HCT116 (cell line): ENCODE measurements around the gene LTC4S. TPM values are rescaled to one million over a fixed set of nuclear protein-coding genes. Genes with fewer than 3 reads are reported as not detected.

Source experiments
- ATAC-seq: fragments of 200-7000 bp; cut with Tn5 transposase; 2 replicates; pipeline ENCODE4 v1.9.1; 2020; ENCODE audit warnings: mild to moderate bottlenecking, moderate library complexity
- BruUV-seq: library from RNA; stranded (reverse); fragments of 400-500 nt; replicated peaks from 2 replicates; lab custom pipeline; 2021; lab: Mats Ljungman, UMichigan
- CTCF ChIA-PET: fragments of 300-600 bp; sonication (Branson Sonifier 250); formaldehyde crosslinking; loops from one replicate; lab custom pipeline; 2021; ENCODE audit warnings: antibody characterized with exemption; lab: Charles Lee
- POLR2A ChIA-PET: fragments of 300-600, 350-600 bp; sonication (Branson Sonifier 250); formaldehyde crosslinking; loops from one replicate; lab custom pipeline; 2021; ENCODE audit warnings: antibody characterized with exemption; lab: Charles Lee
- RAD21 ChIA-PET, 2 experiments: fragments of 300-600 bp; sonication (Branson Sonifier 250); formaldehyde crosslinking; loops; one replicate each; lab custom pipeline; 2023; ENCODE audit warnings: low total read pairs in 2 of 2; ENCODE audit not compliant: uncharacterized antibody in 2 of 2, unreplicated experiment in 2 of 2, low non-redundant PET in 1 of 2; lab: Charles Lee
- DNase-seq: peaks from one replicate; pipeline ENCODE4 v3.0.0-alpha.2; 2010; ENCODE audit warnings: low read depth, low spot score
- H2AFZ ChIP-seq: fragments of 200-600 bp; shearing (Covaris generic), sonication (generic); 2 replicates; pipeline ENCODE4 v1.6.1; 2017; ENCODE audit warnings: low read depth, mixed run types, mixed read lengths, antibody characterized with exemption, low read length; ENCODE audit not compliant: poor library complexity, severe bottlenecking
- H3K27ac ChIP-seq: 2 replicates; pipeline ENCODE4 v1.5.1; 2012; ENCODE audit warnings: low read depth, low read length
- H3K27me3 ChIP-seq: fragments of 200-600 bp; sonication (generic); 2 replicates; pipeline ENCODE4 v1.6.1; 2016; ENCODE audit warnings: mixed run types, low read length, mixed read lengths; ENCODE audit not compliant: insufficient read depth
- H3K36me3 ChIP-seq, 2 experiments: fragments of 200-500 bp in 1 of 2; fragments of 200-600 bp in 1 of 2; sonication (Bioruptor generic) in 1 of 2; sonication (generic) in 1 of 2; 2 replicates each; pipeline versions ENCODE4 v1.5.1 to v1.6.1; 2014 to 2016; ENCODE audit warnings: low read length in 2 of 2, inconsistent platforms in 1 of 2, mixed read lengths in 1 of 2, mixed run types in 1 of 2; ENCODE audit not compliant: insufficient read depth in 2 of 2, control insufficient read depth in 1 of 2
- H3K4me1 ChIP-seq, 2 experiments: fragments of 200-600 bp in 1 of 2; sonication (generic) in 1 of 2; 2 replicates each; pipeline versions ENCODE4 v1.5.1 to v1.6.1; 2012 to 2017; ENCODE audit warnings: low read length in 2 of 2, inconsistent platforms in 1 of 2, mild to moderate bottlenecking in 1 of 2, mixed read lengths in 1 of 2, mixed run types in 1 of 2, moderate library complexity in 1 of 2; ENCODE audit not compliant: insufficient read depth in 2 of 2, control insufficient read depth in 1 of 2
- H3K4me2 ChIP-seq: fragments of 200-600 bp; sonication (generic); 2 replicates; pipeline ENCODE4 v1.6.1; 2017; ENCODE audit warnings: mixed run types, low read length, mixed read lengths
- H3K4me3 ChIP-seq, 2 experiments: fragments of 200-600 bp in 1 of 2; sonication (generic) in 1 of 2; replicated peaks in 1 of 2; 2 replicates each; pipeline ENCODE4 v1.5.1; 2011 to 2016; ENCODE audit warnings: low read length in 2 of 2, control low read depth in 1 of 2, low read depth in 1 of 2, mild to moderate bottlenecking in 1 of 2, mixed read lengths in 1 of 2, mixed run types in 1 of 2
- H3K79me2 ChIP-seq: fragments of 200-600 bp; sonication (generic); 2 replicates; pipeline ENCODE4 v1.6.1; 2017; ENCODE audit warnings: mild to moderate bottlenecking, mixed run types, low read length, moderate library complexity, mixed read lengths; ENCODE audit not compliant: insufficient read depth
- H3K9ac ChIP-seq: fragments of 200-600 bp; sonication (generic); 2 replicates; pipeline ENCODE4 v1.6.1; 2016; ENCODE audit warnings: low read length, mixed read lengths
- H3K9me2 ChIP-seq: fragments of 200-600 bp; sonication (generic), shearing (Covaris generic); 2 replicates; pipeline ENCODE4 v1.6.1; 2017; ENCODE audit warnings: mixed run types, mild to moderate bottlenecking, moderate library complexity; ENCODE audit not compliant: insufficient read depth
- H3K9me3 ChIP-seq, 2 experiments: fragments of 200-500 bp in 1 of 2; fragments of 200-600 bp in 1 of 2; sonication (Bioruptor generic) in 1 of 2; sonication (generic) in 1 of 2; 2 replicates each; pipeline ENCODE4 v1.6.1; 2014 to 2017; ENCODE audit warnings: low read length in 2 of 2, mixed read lengths in 2 of 2, inconsistent platforms in 1 of 2, low read depth in 1 of 2, mild to moderate bottlenecking in 1 of 2, mixed run types in 1 of 2, moderate library complexity in 1 of 2; ENCODE audit not compliant: control insufficient read depth in 1 of 2, insufficient read depth in 1 of 2
- H4K20me1 ChIP-seq: fragments of 200-600 bp; sonication (generic), shearing (Covaris generic); 2 replicates; pipeline ENCODE4 v1.6.1; 2017; ENCODE audit warnings: mixed run types, mild to moderate bottlenecking, moderate library complexity; ENCODE audit not compliant: insufficient read depth
- ATF3 ChIP-seq: IDR thresholded peaks from 2 replicates; pipeline ENCODE4 v1.6.1; 2012
- CEBPB ChIP-seq: IDR thresholded peaks from 2 replicates; pipeline ENCODE4 v1.6.1; 2012; ENCODE audit warnings: low read depth
- CTCF ChIP-seq, 3 experiments: fragments of 200-600 bp in 1 of 3; sonication (generic) in 1 of 3; IDR thresholded peaks in 2 of 3; conservative IDR thresholded peaks in 1 of 3; 2 replicates each; pipeline ENCODE4 v1.5.1; 2012 to 2017; ENCODE audit warnings: low read depth in 2 of 3, low read length in 2 of 3, antibody characterized with exemption in 1 of 3, borderline replicate concordance in 1 of 3, control low read depth in 1 of 3, mild to moderate bottlenecking in 1 of 3, mixed read lengths in 1 of 3, mixed run types in 1 of 3, moderate library complexity in 1 of 3; ENCODE audit not compliant: insufficient read depth in 1 of 3
- EGR1 ChIP-seq: IDR thresholded peaks from 2 replicates; pipeline ENCODE4 v1.6.1; 2012; ENCODE audit warnings: low read depth
- EZH2 ChIP-seq: fragments of 200-600 bp; sonication (generic); IDR thresholded peaks from 2 replicates; pipeline ENCODE4 v1.6.1; 2017; ENCODE audit warnings: antibody characterized with exemption, mixed run types
- FOSL1 ChIP-seq: IDR thresholded peaks from 2 replicates; pipeline ENCODE4 v1.6.1; 2012; ENCODE audit warnings: low read depth
- JUND ChIP-seq: IDR thresholded peaks from 2 replicates; pipeline ENCODE4 v1.6.1; 2012
- MAX ChIP-seq: IDR thresholded peaks from 2 replicates; pipeline ENCODE4 v1.6.1; 2012
- POLR2A ChIP-seq: IDR thresholded peaks from 2 replicates; pipeline ENCODE4 v1.7.0; 2011; ENCODE audit warnings: borderline replicate concordance; ENCODE audit not compliant: insufficient read depth, insufficient read length; ENCODE audit errors: extremely low read depth
- POLR2AphosphoS5 ChIP-seq: IDR thresholded peaks from 2 replicates; pipeline ENCODE4 v1.6.1; 2011; ENCODE audit warnings: mild to moderate bottlenecking, low read depth, low read length, moderate library complexity
- SP1 ChIP-seq: IDR thresholded peaks from 2 replicates; pipeline ENCODE4 v1.6.1; 2012; ENCODE audit warnings: low read depth
- SRF ChIP-seq: IDR thresholded peaks from 2 replicates; pipeline ENCODE4 v1.6.1; 2012; ENCODE audit warnings: low read depth
- YY1 ChIP-seq: IDR thresholded peaks from 2 replicates; pipeline ENCODE4 v1.6.1; 2011; ENCODE audit warnings: low read length, low read depth, moderate library complexity, mild to moderate bottlenecking; ENCODE audit not compliant: insufficient replicate concordance; ENCODE audit errors: extremely low read depth
- ZBTB33 ChIP-seq: IDR thresholded peaks from 2 replicates; pipeline ENCODE4 v1.6.1; 2011; ENCODE audit warnings: mild to moderate bottlenecking, low read length, moderate library complexity; ENCODE audit not compliant: insufficient replicate concordance; ENCODE audit errors: extremely low read depth
- ZFX ChIP-seq: fragments of 450-650 bp; IDR thresholded peaks from 2 replicates; pipeline ENCODE4 v1.6.1; 2017
- ZNF274 ChIP-seq: fragments of 200-500 bp; sonication (Bioruptor generic); IDR thresholded peaks from 2 replicates; pipeline ENCODE4 v1.6.1; 2014; ENCODE audit warnings: mild to moderate bottlenecking, low read depth, low read length, inconsistent platforms
- intact Hi-C: fragments of 100-400 bp; cut with micrococcal nuclease; formaldehyde crosslinking; loops from 2 replicates; pipeline ENCODE4 v1.10.0; 2022
- total RNA-seq: library from RNA; stranded (reverse); gene quantifications from one replicate; pipeline ENCODE4 v1.2.1, GENCODE V29; 2021; ENCODE audit not compliant: unreplicated experiment

The LTC4S gene
- total RNA-seq, 1 experiment from 2014 or later = 5.0 TPM

GRCh38 chr5:179759581-179760551, 33.9 kb upstream of the LTC4S start:
- intact Hi-C loops = loop anchor here (10.0 kb wide), 1 partner anchor 225 kb away; no protein-coding TSS in a partner anchor
- DNase-seq (no peak), ATAC-seq (no peak)
- Histone ChIP-seq H3K9me3 (no peaks in the 10 kb centered on the region), H3K9me2 (no peaks in the 10 kb centered on the region), H3K27me3 (no peaks in the 10 kb centered on the region), H3K36me3 (no peaks in the 10 kb centered on the region), H4K20me1 (peaks cover 10% of the 10 kb centered on the region; the same call in 1 of the 2 replicates), H3K4me3 (no peak overlapping the region), H2AFZ (no peak overlapping the region), H3K9ac (no peak overlapping the region), H3K4me1 (peaks cover 11 to 40% of the 10 kb centered on the region in 2 experiments), H3K4me2 (peak overlapping the region; percentile 3; the same call in 1 of the 2 replicates), H3K27ac (no peak overlapping the region), H3K79me2 (peaks cover 72% of the 10 kb centered on the region)
- RAD21 ChIA-PET = no interaction called here
- TF ChIP-seq POLR2A (no peak), JUND (no peak), CTCF (IDR thresholded peaks at IDR 0.05 in 2 of 3, conservative IDR thresholded peaks at IDR 0.05 in 1 of 3; ENCODE audit: borderline replicate concordance in 1 of 3, insufficient read depth in 1 of 3, low read depth in 2 of 3, low read length in 2 of 3) (no peak), CEBPB (no peak), ATF3 (no peak), YY1 (no peak), ZBTB33 (no peak), FOSL1 (no peak), SRF (no peak), POLR2AphosphoS5 (no peak), EGR1 (no peak), EZH2 (no peak), SP1 (no peak), MAX (no peak), ZFX (no peak), ZNF274 (no peak)
- CTCF ChIA-PET = no interaction called here
- POLR2A ChIA-PET = no interaction called here
- no TSS peak for BruUV-seq
